DMS114 treated with DMSO at 0.1 percent for 48 hours (cell line): ENCODE measurements around the gene DPPA4.
"Not testable (repeated sequence)": the region's sequence is repeated elsewhere in the genome, so short reads cannot be mapped to it uniquely, and the experiment has no call there.

Experiments used
- DNase-seq: peaks from one replicate; lab custom pipeline; 2025; ENCODE audit not compliant: unreplicated experiment; lab: John Stamatoyannopoulos, UW

DPPA4 gene

GRCh38 chr3:109337393-109337792, at the start of gene DPPA4:
TSS of gene DPPA4 (minus strand) at chr3:109337546. CDS start at chr3:109337517, 29 bp downstream.
- DNase-seq = no peak

GRCh38 chr3:109385442-109386318, 48.3 kb upstream of the DPPA4 start:
- no peak for DNase-seq

- no peak for DNase-seq
Observed at GRCh38 chr3:109384164-109384563, 46.8 kb upstream of the DPPA4 start.

- no peak for DNase-seq
Observed at GRCh38 chr3:109382588-109382987, 45.2 kb upstream of the DPPA4 start.

- DNase-seq = no peak
Observed at GRCh38 chr3:109375975-109376374, 38.6 kb upstream of the DPPA4 start.

GRCh38 chr3:109374434-109374833, 37.1 kb upstream of the DPPA4 start:
- DNase-seq = not testable (repeated sequence)

GRCh38 chr3:109373933-109374332, 36.6 kb upstream of the DPPA4 start:
- DNase-seq = no peak

- no peak for DNase-seq
Observed at GRCh38 chr3:109372639-109373038, 35.3 kb upstream of the DPPA4 start.

- DNase-seq = no peak
Observed at GRCh38 chr3:109369510-109369909, 32.2 kb upstream of the DPPA4 start.

- no peak for DNase-seq
Observed at GRCh38 chr3:109364088-109364487, 26.7 kb upstream of the DPPA4 start.

GRCh38 chr3:109363634-109364033, 26.3 kb upstream of the DPPA4 start:
- no peak for DNase-seq

GRCh38 chr3:109362823-109363222, 25.5 kb upstream of the DPPA4 start:
- DNase-seq = no peak

- DNase-seq = not testable (repeated sequence)
Observed at GRCh38 chr3:109358809-109359208, 21.5 kb upstream of the DPPA4 start.

- no peak for DNase-seq
Observed at GRCh38 chr3:109356442-109357155, 19.3 kb upstream of the DPPA4 start.

GRCh38 chr3:109355625-109356441, 18.5 kb upstream of the DPPA4 start:
- DNase-seq = no peak

GRCh38 chr3:109353057-109353456, 15.7 kb upstream of the DPPA4 start:
- no peak for DNase-seq

- no peak for DNase-seq
Observed at GRCh38 chr3:109351231-109351630, 13.9 kb upstream of the DPPA4 start.

- no peak for DNase-seq
Observed at GRCh38 chr3:109346770-109347295, 9.5 kb upstream of the DPPA4 start.

- DNase-seq = no peak
Observed at GRCh38 chr3:109346099-109346498, 8.8 kb upstream of the DPPA4 start.

GRCh38 chr3:109339714-109340648, 2.6 kb upstream of the DPPA4 start:
- DNase-seq = no peak
